GM18505 (cell line): ENCODE measurements around the gene UPB1.
"Not testable (repeated sequence)": the region's sequence is repeated elsewhere in the genome, so short reads cannot be mapped to it uniquely, and the experiment has no call there.

Experiments used
- ATAC-seq: cut with Tn5 transposase; IDR thresholded peaks from one replicate; pipeline ENCODE4 v1.9.1; 2021; ENCODE audit not compliant: unreplicated experiment
- POLR2A ChIP-seq: IDR thresholded peaks from 4 replicates; pipeline ENCODE4 v1.6.1; 2011; ENCODE audit warnings: borderline replicate concordance; ENCODE audit not compliant: insufficient read depth, insufficient read length; ENCODE audit errors: extremely low read depth

The UPB1 gene

DNA sequence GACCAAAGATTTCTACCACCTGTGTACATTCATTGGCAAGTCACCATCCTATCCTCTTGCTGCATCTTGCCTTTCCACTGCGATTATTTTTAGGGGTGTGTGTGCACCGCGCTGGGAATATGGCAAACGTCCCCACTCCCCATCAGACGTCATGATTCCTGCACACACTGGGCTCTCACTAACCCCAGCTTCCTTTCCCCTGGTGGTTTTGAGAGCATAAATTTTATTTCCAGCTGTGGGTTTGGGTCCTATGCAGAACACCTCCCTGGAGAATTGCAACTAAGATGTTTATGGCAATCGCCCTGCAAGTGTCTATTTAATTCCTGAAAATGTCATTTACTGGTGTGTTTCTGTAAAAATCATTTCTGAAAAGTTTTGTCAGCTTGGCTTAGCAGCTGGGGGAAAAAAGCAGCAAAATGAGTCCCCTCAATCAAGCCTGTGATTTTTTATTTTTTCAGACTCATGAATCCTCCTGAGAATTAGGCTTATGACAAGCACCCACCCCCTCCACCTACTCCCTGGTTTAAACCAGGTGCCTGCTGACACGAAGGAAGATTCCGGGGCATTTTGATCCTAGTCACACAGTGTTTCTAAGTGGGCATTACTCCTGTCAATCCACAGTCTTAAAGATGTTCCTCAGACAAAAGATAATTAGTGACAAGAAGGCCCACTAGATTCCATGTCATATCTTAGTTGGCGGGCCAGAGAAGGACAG is 23.8 kb downstream of the UPB1 start:
- ATAC-seq: no peak

DNA sequence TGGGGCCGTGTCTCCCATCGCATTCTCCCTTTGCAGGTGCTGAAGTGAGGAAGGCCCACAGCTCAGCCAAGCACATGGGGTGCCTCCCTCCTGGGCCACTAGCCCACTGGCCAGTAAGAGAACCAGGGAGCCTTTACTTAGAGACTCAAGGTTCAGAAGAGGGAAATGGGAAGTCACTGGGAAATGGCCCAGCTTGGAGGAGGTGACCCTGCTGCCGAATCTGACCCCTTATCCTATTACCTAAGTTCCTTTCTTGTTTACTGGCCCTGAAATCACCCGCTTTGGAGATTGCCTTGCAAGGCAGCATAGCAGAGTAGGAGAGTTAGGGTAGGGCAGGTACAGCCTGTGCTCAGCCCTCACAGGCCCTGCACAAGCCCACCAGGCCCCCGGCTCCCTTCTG is 24.4 kb downstream of the UPB1 start:
- no peak for ATAC-seq
- no peak for TF ChIP-seq POLR2A

More for the DNA sequence above, 23.8 kb downstream of the UPB1 start:
- no peak for TF ChIP-seq POLR2A

DNA sequence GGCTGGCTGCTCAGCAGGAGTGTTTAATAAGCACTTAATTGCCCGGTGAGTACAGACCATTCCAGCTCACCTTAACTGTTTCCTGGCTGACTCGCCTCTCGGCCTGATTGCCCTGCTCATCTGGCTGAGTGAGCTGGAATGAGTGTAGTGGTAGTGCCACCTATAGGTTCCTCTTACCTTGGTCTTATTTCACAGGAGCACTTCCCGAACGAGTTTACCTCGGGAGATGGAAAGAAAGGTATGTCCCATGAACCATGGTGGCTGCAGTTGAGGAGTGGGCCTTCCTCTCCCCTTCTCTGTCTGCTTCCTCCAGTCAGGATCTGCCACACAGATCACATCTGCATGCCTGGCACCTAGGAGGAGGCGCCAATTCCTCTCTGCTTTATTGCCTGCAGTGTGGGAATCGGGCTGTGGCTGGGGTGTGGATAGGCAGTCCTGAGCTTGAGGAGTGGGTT is 26.7 kb downstream of the UPB1 start:
- ATAC-seq: no peak
- no peak for TF ChIP-seq POLR2A

DNA sequence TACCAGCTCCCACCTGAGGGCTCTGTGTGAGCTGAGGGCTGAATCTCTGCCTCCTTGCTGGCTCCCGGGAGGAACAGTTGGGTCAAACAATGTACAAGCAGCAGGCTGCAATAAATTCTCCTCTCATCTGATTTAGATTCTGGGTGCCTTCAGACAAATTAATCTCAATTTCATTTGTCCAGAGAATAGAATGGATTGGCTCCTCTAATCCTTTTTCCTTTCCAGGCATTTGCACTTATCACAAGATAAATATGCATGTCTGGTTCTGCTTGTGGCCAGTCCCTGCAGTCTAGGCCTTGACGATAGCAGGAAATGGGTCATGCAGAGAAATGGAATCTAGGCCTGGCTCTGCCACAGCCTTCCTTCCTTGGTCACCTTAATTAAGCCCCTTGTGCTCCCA is 28.7 kb downstream of the UPB1 start:
- TF ChIP-seq POLR2A: no peak

DNA sequence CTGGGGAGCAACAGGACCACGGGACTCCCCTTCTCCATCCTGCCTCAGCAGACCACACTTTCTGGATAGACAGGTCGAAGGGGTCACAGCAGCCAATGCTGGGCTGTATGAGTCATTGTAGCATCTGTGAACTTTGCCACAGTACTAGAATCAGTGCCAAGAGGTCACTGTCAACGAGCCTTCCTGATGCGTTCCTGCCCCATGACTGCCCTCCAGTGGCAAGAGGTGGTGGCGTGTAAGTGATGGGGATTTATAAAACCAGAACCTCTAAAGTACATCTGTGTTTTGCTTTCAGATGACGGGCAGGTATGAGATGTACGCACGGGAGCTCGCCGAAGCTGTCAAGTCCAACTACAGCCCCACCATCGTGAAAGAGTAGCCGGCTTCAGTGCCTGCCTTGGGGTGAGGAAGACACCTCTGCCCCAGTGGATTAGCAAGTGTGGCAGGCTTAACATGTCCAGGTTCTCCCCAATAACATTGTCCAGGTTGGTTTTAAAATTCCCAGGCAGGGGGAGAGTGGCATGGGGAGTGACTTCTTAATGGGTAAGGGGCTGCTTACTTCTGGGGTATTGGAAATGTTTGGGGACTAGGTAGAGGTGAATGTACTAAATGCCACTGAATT is 30.4 kb downstream of the UPB1 start:
- ATAC-seq: no peak
- TF ChIP-seq POLR2A: no peak

More for the DNA sequence above, 28.7 kb downstream of the UPB1 start:
- ATAC-seq: no peak

DNA sequence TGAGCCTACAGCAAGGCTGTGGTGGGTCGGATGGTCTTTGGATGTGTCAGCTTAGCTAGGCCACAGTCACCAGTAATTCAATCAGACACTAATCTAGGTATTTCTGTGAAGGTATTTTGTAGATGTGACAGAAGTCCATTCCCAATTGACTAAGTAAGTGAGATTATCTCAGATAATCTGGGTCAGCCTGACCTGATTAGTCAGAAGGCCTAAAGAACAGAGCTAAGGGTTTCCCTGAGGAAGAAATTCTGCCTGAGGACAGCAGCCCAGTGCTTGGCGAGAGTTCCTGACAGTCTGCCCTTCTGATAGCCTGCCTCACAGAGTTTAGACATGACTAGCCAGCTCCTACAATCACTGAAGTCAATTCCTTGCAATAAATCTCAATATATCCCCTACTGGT is 31.1 kb downstream of the UPB1 start:
- ATAC-seq: no peak
- no peak for TF ChIP-seq POLR2A

DNA sequence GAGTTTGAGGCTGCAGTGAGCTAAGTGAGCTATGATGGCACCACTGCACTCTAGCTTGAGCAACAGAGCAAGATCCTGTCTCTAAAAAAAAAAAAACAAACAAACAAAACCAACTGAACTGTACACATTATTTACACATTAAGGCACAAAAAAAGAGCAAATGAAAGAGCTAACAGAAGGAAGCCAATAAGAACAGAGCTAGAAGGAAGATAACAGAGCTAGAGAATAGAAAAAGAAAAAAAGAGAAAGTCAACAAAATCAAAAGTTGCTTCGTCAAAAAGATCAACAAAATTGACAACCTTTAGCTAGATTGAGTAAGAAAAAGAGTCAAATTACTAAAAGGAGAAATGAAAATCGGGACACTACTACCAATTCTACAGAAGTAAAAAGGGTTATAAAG is 34.8 kb downstream of the UPB1 start:
- TF ChIP-seq POLR2A: no peak
- no peak for ATAC-seq

DNA sequence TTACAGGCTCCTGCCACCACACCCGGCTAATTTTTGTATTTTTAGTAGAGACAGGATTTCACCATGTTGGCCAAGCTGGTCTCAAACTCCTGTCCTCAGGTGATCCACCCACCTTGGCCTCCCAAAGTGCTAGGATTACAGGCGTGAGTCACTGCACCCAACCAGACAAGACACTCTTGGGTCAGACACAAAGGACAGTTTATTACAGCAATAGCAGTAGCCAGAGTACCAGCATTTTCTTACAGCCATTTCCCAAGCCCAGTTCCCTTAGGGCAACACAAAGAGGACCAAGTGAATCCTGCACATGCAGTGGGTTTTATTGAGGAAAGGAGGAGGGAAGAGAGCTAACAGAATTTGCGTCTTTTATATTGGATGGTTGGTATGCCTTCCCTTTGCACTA is 35.8 kb downstream of the UPB1 start:
- not testable (repeated sequence) for ATAC-seq

DNA sequence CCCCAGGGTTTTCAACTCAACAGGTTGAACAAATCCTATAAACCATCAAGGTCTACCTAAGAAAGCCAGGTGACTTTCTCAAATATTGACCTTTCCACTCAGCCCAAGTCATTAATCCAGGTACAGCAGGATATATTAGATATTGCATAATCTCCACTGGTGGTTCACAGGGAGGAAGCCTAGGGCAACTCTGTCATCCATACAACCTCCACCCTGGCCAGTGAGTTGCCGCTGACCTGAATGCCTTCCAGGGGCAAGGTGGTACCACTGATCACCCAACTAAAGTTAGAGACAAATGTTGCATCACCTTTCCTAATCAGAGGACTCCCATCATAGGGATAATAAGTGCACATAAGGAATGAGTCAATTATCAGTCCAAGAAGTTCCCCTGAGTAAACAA is 36.9 kb downstream of the UPB1 start:
- ATAC-seq: no peak
- TF ChIP-seq POLR2A: no peak

DNA sequence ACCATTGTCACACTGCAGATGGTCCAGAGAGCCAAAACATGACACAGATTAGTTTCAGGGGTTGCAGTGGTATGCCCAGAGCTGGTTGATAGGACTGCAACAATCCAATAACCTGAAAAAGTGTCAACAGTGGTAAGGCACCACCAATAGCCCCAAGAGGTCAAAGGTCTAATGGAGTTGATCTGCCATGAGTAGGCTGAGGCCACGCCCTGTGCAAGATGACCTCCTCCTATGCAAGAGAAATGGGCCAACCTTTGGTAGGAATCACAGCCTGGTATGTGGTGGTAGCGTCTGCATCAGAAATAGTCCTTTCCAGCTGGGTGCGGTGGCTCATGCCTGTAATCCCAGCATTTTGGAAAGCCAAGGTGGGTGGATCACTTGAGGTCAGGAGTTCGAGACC is 40.2 kb downstream of the UPB1 start:
- no peak for TF ChIP-seq POLR2A
- no peak for ATAC-seq

DNA sequence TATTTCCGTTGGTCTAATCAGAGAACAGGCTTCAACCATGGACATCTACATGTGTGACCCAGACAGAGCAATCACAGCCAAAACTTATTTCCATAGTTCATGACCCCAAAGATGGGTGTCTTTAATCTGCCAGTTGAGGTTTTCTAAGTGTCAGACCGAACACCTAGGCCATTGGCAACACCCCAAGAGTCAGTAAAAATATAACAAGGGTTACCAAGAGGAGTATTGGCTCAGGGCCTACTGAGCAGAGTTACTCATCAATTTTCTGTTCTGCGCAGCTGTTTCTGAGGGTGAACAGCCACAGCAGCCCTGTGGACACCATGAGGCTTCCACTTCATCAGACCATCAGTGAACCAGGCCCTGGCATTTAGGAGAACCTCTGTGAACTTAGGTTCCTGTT is 41.0 kb downstream of the UPB1 start:
- no peak for ATAC-seq

DNA sequence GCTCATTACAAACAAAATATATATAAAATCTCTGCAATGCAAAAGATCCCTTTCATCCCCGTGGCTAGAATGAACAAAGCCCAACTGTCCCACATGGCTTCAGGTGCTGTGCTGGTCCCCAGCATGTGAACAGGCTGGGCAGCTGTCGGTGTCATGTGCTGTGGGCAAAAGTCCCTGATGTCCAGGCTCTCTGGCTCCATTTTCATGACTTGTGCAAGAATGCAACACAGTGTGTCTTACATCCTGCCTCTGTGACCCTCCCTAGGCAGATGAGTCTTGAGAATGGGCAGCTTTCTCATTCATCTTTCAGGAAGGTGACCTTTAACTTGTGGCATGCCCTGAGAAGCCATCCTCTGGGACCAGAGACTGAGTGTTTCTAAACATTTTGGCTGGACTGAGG is 45.3 kb downstream of the UPB1 start:
- TF ChIP-seq POLR2A: no peak
- no peak for ATAC-seq

More for the DNA sequence above, 41.0 kb downstream of the UPB1 start:
- TF ChIP-seq POLR2A: no peak

DNA sequence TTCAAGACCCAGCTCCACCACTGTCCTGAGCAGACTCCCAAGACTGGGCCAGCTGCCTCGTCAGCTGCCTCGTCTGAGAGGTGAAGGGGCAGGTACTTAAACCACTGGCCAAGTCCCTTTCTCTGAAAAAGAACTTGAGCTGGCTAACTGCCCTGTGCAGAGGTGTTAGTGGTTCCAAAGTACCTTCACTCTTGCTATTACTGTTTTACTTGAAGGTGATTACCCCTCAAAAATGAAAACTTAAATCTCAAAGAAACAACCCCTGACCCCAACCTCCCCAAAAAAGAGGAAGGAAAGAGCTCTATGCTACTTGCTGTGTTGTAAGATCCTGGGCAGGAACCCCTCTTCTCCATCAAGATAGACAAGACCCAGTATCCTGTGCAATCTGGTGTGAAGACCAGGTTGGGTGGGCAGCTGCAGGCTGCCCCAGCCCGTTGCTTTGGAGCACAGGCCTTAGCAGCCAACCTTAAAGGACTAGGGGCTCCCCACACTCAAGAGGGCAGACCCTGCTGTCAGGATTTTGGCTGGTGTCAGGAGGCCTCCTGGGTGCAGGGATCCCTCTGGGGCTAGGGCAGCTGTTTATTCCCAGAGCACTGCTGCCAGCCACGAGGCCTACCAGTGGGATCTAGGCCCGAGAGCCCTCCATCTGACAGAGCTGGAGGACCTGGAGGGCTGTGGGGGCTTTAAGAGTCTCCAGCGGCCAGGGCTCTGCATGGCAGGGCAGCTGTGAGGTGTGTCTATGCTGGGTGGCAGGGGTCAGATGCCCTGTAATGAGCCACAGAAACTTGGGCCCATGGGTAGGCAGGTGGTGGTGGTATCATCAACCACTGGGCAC is 46.8 kb downstream of the UPB1 start:
- TF ChIP-seq POLR2A: no peak
- no peak for ATAC-seq

DNA sequence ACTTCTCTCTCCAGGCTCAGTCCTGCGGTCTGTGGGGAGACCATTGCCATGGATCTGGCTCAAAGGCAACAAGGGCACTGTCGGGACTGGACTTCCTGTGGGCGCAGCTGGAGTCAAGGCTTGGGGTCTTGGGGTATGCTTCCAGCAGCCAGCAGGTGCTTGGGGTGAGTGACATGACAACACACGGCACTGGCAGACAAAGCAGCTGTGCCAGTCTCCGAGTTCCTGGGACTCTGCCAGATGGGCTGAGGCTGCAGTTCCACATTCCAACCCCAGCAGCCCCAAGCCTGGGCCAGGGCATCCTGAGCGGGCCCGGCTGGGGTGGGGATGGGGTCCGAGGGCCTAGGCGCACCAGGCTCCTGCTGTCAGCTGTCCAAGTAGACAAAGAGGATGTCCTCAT is 47.5 kb downstream of the UPB1 start:
- TF ChIP-seq POLR2A: no peak
- no peak for ATAC-seq
